HG03469 (cell line): ENCODE measurements around the gene ZNF423.

Experiments
- ATAC-seq: cut with Tn5 transposase; IDR thresholded peaks from one replicate; pipeline ENCODE4 v1.9.1; 2021; ENCODE audit warnings: mild to moderate bottlenecking, moderate library complexity, moderate number of reproducible peaks; ENCODE audit not compliant: unreplicated experiment

The ZNF423 gene

GRCh38 chr16:49652456-49653172 lies 203.3 kb downstream of the ZNF423 start:
- ATAC-seq, result no peak

GRCh38 chr16:49651996-49652395 lies 203.9 kb downstream of the ZNF423 start:
- ATAC-seq, result no peak

- no peak for ATAC-seq
Observed at GRCh38 chr16:49651226-49651625, 204.7 kb downstream of the ZNF423 start.

- ATAC-seq, result no peak
Observed at GRCh38 chr16:49650603-49651002, 205.3 kb downstream of the ZNF423 start.

GRCh38 chr16:49649013-49649765 lies 206.7 kb downstream of the ZNF423 start:
- no peak for ATAC-seq

GRCh38 chr16:49647673-49648072 lies 208.2 kb downstream of the ZNF423 start:
- ATAC-seq, result no peak

- ATAC-seq, result no peak
Observed at GRCh38 chr16:49645263-49645662, 210.6 kb downstream of the ZNF423 start.

- ATAC-seq, result no peak
Observed at GRCh38 chr16:49644145-49644463, 211.8 kb downstream of the ZNF423 start.

GRCh38 chr16:49643429-49644144 lies 212.3 kb downstream of the ZNF423 start:
- ATAC-seq, result no peak

GRCh38 chr16:49641250-49641649 lies 214.7 kb downstream of the ZNF423 start:
- no peak for ATAC-seq

GRCh38 chr16:49640581-49640980 lies 215.3 kb downstream of the ZNF423 start:
- no peak for ATAC-seq

GRCh38 chr16:49639739-49640431 lies 216.0 kb downstream of the ZNF423 start:
- no peak for ATAC-seq

GRCh38 chr16:49638673-49639610 lies 217.0 kb downstream of the ZNF423 start:
- no peak for ATAC-seq

GRCh38 chr16:49637933-49638672 lies 217.8 kb downstream of the ZNF423 start:
- no peak for ATAC-seq

- no peak for ATAC-seq
Observed at GRCh38 chr16:49637511-49637910, 218.4 kb downstream of the ZNF423 start.

GRCh38 chr16:49636608-49637007 lies 219.3 kb downstream of the ZNF423 start:
- ATAC-seq, result no peak

GRCh38 chr16:49635591-49636581 lies 220.0 kb downstream of the ZNF423 start:
- ATAC-seq, result no peak

- ATAC-seq, result no peak
Observed at GRCh38 chr16:49635009-49635350, 220.9 kb downstream of the ZNF423 start.
